Naive thymus-derived CD4-positive, alpha-beta T cell (primary cell): ENCODE data around the gene STEAP3. TPM values are rescaled to one million over a fixed set of nuclear protein-coding genes. Genes with fewer than 3 reads are reported as not detected.

Experiments
- ATAC-seq: fragments of 150-1000 bp; cut with Tn5 transposase; 2 replicates; pipeline ENCODE4 v1.10.0; 2021; ENCODE audit warnings: mild to moderate bottlenecking, moderate library complexity
- CTCF ChIA-PET: fragments of 350-600 bp; sonication (Branson Sonifier 250); formaldehyde crosslinking; loops from one replicate; lab custom pipeline; 2021; ENCODE audit warnings: antibody characterized with exemption; lab: Charles Lee
- POLR2A ChIA-PET: fragments of 350-600 bp; sonication (Branson Sonifier 250); formaldehyde crosslinking; loops from one replicate; lab custom pipeline; 2021; ENCODE audit warnings: antibody characterized with exemption, inconsistent platforms; lab: Charles Lee
- DNase-seq, 9 donors: peaks; one replicate each; pipeline versions ENCODE4 v3.0.0 to v3.0.0-alpha.2; 2020 to 2022; ENCODE audit warnings: mixed read lengths in 1 of 9
- H3K27ac ChIP-seq: one replicate; pipeline ENCODE4 v1.7.0; 2013; ENCODE audit warnings: mild to moderate bottlenecking, low read depth, low read length, moderate library complexity
- H3K27me3 ChIP-seq, 2 donors: one replicate each; pipeline ENCODE4 v1.7.0; 2013; ENCODE audit warnings: low read length in 2 of 2, mild to moderate bottlenecking in 2 of 2, moderate library complexity in 2 of 2; ENCODE audit not compliant: control insufficient read depth in 2 of 2, insufficient read depth in 2 of 2
- H3K36me3 ChIP-seq, 3 experiments: 1 replicate in 2 of 3; 2 replicates in 1 of 3; pipeline ENCODE4 v1.7.0; 2013; ENCODE audit warnings: low read length in 3 of 3, mild to moderate bottlenecking in 3 of 3, moderate library complexity in 1 of 3; ENCODE audit not compliant: insufficient read depth in 3 of 3, control insufficient read depth in 2 of 3
- H3K4me1 ChIP-seq, 2 donors: one replicate each; pipeline ENCODE4 v1.7.0; 2013; ENCODE audit warnings: low read length in 2 of 2, mild to moderate bottlenecking in 2 of 2, moderate library complexity in 1 of 2; ENCODE audit not compliant: control insufficient read depth in 2 of 2, insufficient read depth in 2 of 2
- H3K4me3 ChIP-seq: 2 replicates; pipeline ENCODE4 v1.7.0; 2013; ENCODE audit warnings: mild to moderate bottlenecking, low read length
- H3K9me3 ChIP-seq, 3 experiments: 1 replicate in 2 of 3; 2 replicates in 1 of 3; pipeline ENCODE4 v1.7.0; 2013; ENCODE audit warnings: low read length in 3 of 3; ENCODE audit not compliant: control insufficient read depth in 2 of 3
- H3K27ac Mint-ChIP-seq, 9 donors: one replicate each; pipeline ENCODE4 v1.8.0; 2020 to 2022; ENCODE audit warnings: mixed read lengths in 9 of 9, mild to moderate bottlenecking in 8 of 9, moderate library complexity in 5 of 9, inconsistent platforms in 2 of 9
- H3K27me3 Mint-ChIP-seq, 5 donors: one replicate each; pipeline ENCODE4 v1.8.0; 2021 to 2022; ENCODE audit warnings: mixed read lengths in 5 of 5, mild to moderate bottlenecking in 1 of 5
- H3K36me3 Mint-ChIP-seq, 5 donors: one replicate each; pipeline ENCODE4 v1.8.0; 2020 to 2022; ENCODE audit warnings: mixed read lengths in 5 of 5, mild to moderate bottlenecking in 3 of 5, inconsistent platforms in 1 of 5
- H3K4me1 Mint-ChIP-seq, 7 donors: one replicate each; pipeline ENCODE4 v1.8.0; 2020 to 2022; ENCODE audit warnings: mixed read lengths in 7 of 7, mild to moderate bottlenecking in 3 of 7, inconsistent platforms in 1 of 7
- H3K4me3 Mint-ChIP-seq, 10 donors: one replicate each; pipeline ENCODE4 v1.8.0; 2020 to 2022; ENCODE audit warnings: mild to moderate bottlenecking in 10 of 10, mixed read lengths in 10 of 10, moderate library complexity in 6 of 10, inconsistent platforms in 2 of 10
- H3K9me3 Mint-ChIP-seq, 11 donors: one replicate each; pipeline ENCODE4 v1.8.0; 2020 to 2022; ENCODE audit warnings: mixed read lengths in 11 of 11, mild to moderate bottlenecking in 4 of 11, inconsistent platforms in 1 of 11, moderate library complexity in 1 of 11
- intact Hi-C, 2 donors: fragments of 100-400 bp; cut with micrococcal nuclease; formaldehyde crosslinking; loops; one replicate each; pipeline ENCODE4 v1.15.1; 2023
- polyA plus RNA-seq, 2 donors: library from polyadenylated mRNA; unstranded; fragments of 300-500 nt; fragmentation: Illumina TruSeq; gene quantifications; one replicate each; pipeline ENCODE4 v1.2.3, GENCODE V29; 2021
- total RNA-seq, 6 experiments: library from RNA in 5 of 6; stranded (reverse) in 5 of 6; gene quantifications; 1 replicate in 5 of 6; 2 replicates in 1 of 6; pipeline ENCODE4 v1.2.3 and lab custom pipeline; 2021 to 2026

The STEAP3 gene
- total and polyA plus RNA-seq, 7 experiments from 2014 or later, result 0.10 to 1.9 (median 0.16) TPM; not detected in 2

- Mint-ChIP-seq H3K4me3 (no peak overlapping the region), H3K4me1 (no peaks in the 10 kb centered on the region), H3K36me3 (no peaks in the 10 kb centered on the region), H3K27me3 (peaks cover 0 to 6% (median 0%) of the 10 kb centered on the region in 5 donors), H3K27ac (no peak overlapping the region), H3K9me3 (peaks cover 0 to 2% (median 0%) of the 10 kb centered on the region in 11 donors)
- DNase-seq (no peak), ATAC-seq (no peak)
- intact Hi-C loops, result no loop called here
- H3K4me3 ChIP-seq, result no peak overlapping the region
- H3K4me1 ChIP-seq, result no peaks in the 10 kb centered on the region
- H3K27me3 ChIP-seq, result no peaks in the 10 kb centered on the region
- POLR2A ChIA-PET, result no interaction called here
- H3K27ac ChIP-seq, result no peak overlapping the region
- H3K36me3 ChIP-seq, result no peaks in the 10 kb centered on the region
- CTCF ChIA-PET, result interaction anchor here (0.6 kb wide), 1 partner anchor 374 kb away, joined by 4 read pairs; no protein-coding TSS in a partner anchor
- H3K9me3 ChIP-seq, result no peaks in the 10 kb centered on the region
These were observed 32.3 kb downstream of the STEAP3 start for GRCh38 chr2:119255760-119256581.

DNA sequence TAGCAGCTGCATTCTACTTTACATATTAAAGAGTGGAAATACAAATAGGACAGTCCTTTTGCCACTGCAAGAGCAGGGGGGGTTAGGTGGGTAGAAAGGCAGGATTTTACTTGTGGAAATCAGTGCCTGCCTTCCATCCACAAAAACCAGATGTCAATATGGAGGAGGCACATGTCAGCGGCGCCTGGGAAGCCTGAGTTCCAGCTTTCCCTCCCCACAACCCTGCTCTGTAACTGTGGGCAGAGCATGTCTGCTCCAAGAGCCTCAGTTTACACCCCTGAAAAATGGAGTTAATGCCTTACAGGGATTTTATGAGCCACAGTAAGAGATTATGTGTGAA lies 32.9 kb downstream of the STEAP3 start:
- Mint-ChIP-seq H3K9me3 (peaks cover 0 to 2% (median 0%) of the 10 kb centered on the region in 11 donors), H3K4me1 (no peaks in the 10 kb centered on the region)
- intact Hi-C loops, result no loop called here

DNA sequence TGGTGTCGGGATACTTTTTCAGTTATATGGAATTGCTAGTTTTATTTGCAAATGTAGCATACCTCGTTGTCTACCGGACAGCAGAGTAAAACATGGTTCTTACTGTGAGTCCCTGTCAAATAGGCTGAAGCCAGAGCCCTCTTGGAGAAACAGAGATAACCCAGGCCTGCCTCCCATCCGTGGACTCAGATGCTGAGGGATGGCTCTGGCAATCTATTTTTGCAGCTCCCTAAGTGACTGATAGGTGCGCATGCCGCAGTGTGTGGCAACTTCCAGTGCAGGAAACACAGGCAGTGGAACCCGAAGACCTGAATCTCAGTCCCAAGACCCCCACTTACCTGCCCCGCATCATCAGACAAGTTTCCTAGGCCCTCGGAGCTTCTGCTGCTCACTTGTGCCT lies 33.6 kb downstream of the STEAP3 start:
- no peaks in the 10 kb centered on the region for H3K36me3 Mint-ChIP-seq
- H3K4me1 Mint-ChIP-seq, result no peaks in the 10 kb centered on the region
- no peak overlapping the region for H3K27ac ChIP-seq
- intact Hi-C loops, result no loop called here
- H3K27ac Mint-ChIP-seq, result no peak overlapping the region
- ATAC-seq, result no peak
- H3K36me3 ChIP-seq, result no peaks in the 10 kb centered on the region
- H3K4me3 ChIP-seq, result no peak overlapping the region
- H3K27me3 ChIP-seq, result no peaks in the 10 kb centered on the region
- POLR2A ChIA-PET, result no interaction called here
- no peaks in the 10 kb centered on the region for H3K4me1 ChIP-seq
- H3K27me3 Mint-ChIP-seq, result no peaks in the 10 kb centered on the region
- H3K9me3 ChIP-seq, result no peaks in the 10 kb centered on the region
- CTCF ChIA-PET, result no interaction called here
- DNase-seq, result no peak
- no peaks in the 10 kb centered on the region for H3K9me3 Mint-ChIP-seq
- no peak overlapping the region for H3K4me3 Mint-ChIP-seq

More for the DNA sequence above, 32.9 kb downstream of the STEAP3 start:
- H3K4me3 ChIP-seq, result no peak overlapping the region
- Mint-ChIP-seq H3K36me3 (no peaks in the 10 kb centered on the region), H3K4me3 (no peak overlapping the region), H3K27me3 (peaks cover 0 to 3% (median 0%) of the 10 kb centered on the region in 5 donors), H3K27ac (no peak overlapping the region)
- no peaks in the 10 kb centered on the region for H3K36me3 ChIP-seq
- H3K9me3 ChIP-seq, result no peaks in the 10 kb centered on the region
- no peak for ATAC-seq
- ChIA-PET POLR2A (no interaction called here), CTCF (no interaction called here)
- DNase-seq, result no peak
- H3K27me3 ChIP-seq, result no peaks in the 10 kb centered on the region
- no peak overlapping the region for H3K27ac ChIP-seq
- no peaks in the 10 kb centered on the region for H3K4me1 ChIP-seq

DNA sequence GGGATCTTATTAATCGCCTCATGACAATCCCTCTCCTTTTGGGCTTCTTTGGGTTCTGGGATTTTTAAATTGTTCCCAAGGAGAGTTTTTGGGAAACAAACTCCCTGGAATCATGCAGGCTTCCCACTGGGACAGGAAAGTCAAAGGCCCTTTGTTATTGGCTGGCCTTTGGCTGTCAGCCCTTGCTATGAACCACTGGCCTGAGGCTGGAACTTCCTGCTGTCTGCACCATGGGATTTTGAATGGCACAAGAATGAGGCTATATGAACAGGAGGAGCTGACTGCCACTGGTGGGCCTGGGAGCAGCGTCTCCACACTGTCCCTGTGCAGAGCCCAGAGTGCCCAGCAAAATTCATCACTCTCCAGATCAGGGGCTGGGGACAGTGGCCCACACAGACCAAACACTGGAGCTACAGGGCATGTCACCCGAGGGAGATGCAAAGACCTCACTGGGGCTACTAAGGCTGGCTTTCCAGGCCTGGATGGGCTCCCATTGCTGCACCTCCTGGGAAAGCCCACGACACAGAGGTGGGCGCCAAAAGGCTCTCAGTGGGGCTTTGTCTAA lies 35.7 kb downstream of the STEAP3 start:
- Mint-ChIP-seq H3K4me3 (no peak overlapping the region), H3K36me3 (no peaks in the 10 kb centered on the region), H3K9me3 (no peaks in the 10 kb centered on the region), H3K27me3 (no peaks in the 10 kb centered on the region), H3K27ac (no peak overlapping the region), H3K4me1 (no peaks in the 10 kb centered on the region)
- DNase-seq (no peak), ATAC-seq (no peak)
- Histone ChIP-seq H3K36me3 (no peaks in the 10 kb centered on the region), H3K27ac (no peak overlapping the region), H3K4me3 (no peak overlapping the region), H3K4me1 (no peaks in the 10 kb centered on the region), H3K9me3 (no peaks in the 10 kb centered on the region), H3K27me3 (no peaks in the 10 kb centered on the region)
- intact Hi-C loops, result no loop called here
- ChIA-PET CTCF (no interaction called here), POLR2A (no interaction called here)

- Histone ChIP-seq H3K9me3 (no peaks in the 10 kb centered on the region), H3K27ac (no peak overlapping the region), H3K36me3 (no peaks in the 10 kb centered on the region), H3K4me1 (no peaks in the 10 kb centered on the region), H3K27me3 (no peaks in the 10 kb centered on the region), H3K4me3 (no peak overlapping the region)
- Mint-ChIP-seq H3K27me3 (peaks cover 0 to 4% (median 0%) of the 10 kb centered on the region in 5 donors), H3K27ac (no peak overlapping the region), H3K36me3 (no peaks in the 10 kb centered on the region), H3K9me3 (no peaks in the 10 kb centered on the region), H3K4me3 (no peak overlapping the region), H3K4me1 (no peaks in the 10 kb centered on the region)
- POLR2A ChIA-PET, result no interaction called here
- DNase-seq, result no peak
- intact Hi-C loops, result no loop called here
- CTCF ChIA-PET, result no interaction called here
- ATAC-seq, result no peak
These were observed 37.2 kb downstream of the STEAP3 start for GRCh38 chr2:119260646-119261492.

DNA sequence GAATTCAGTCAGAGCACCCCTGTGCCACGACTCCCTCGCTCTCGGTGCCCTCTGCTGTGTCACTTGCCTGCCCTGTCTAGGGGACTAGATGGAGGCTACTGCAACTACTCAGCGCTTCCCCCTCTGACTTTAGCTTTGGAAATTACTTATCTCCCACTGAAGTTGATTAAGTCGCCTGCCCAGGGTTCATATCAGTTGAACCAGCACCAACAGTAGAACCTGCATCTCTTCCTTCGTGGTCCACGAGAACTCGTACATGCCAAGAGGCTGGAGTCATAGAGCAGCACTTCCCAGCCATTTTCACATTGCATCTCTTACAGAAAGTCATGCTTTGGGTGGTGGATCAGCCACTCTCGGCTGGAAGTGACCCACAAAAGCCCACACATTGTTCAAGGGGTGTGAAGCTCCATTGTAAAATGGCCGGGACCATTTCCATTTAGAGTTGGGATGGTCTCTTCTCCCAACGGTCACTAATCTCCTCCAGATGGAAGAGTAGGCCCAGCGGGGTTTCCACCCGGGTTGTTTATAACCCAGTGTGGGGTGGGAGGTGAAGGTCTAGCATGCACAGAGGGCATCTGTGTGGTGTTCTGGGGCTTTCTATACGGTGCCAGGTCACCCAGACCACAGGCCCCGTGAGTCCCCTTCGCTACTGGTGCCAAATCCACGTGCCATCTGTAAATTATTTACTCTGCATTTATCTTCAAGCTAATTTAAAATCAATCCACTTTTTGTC lies 38.0 kb downstream of the STEAP3 start:
- Histone ChIP-seq H3K27ac (no peak overlapping the region), H3K4me1 (no peaks in the 10 kb centered on the region), H3K36me3 (no peaks in the 10 kb centered on the region), H3K9me3 (no peaks in the 10 kb centered on the region), H3K4me3 (no peak overlapping the region), H3K27me3 (no peaks in the 10 kb centered on the region)
- Mint-ChIP-seq H3K4me1 (no peaks in the 10 kb centered on the region), H3K9me3 (no peaks in the 10 kb centered on the region), H3K27ac (no peak overlapping the region), H3K4me3 (no peak overlapping the region), H3K27me3 (peaks cover 0 to 4% (median 0%) of the 10 kb centered on the region in 5 donors), H3K36me3 (no peaks in the 10 kb centered on the region)
- DNase-seq, result no peak
- CTCF ChIA-PET, result no interaction called here
- intact Hi-C loops, result no loop called here
- POLR2A ChIA-PET, result no interaction called here
- no peak for ATAC-seq
